Kasumi-1 (cell line): ENCODE results near the gene MRPL18.
"Not testable (repeated sequence)": the region's sequence is repeated elsewhere in the genome, so short reads cannot be mapped to it uniquely, and the experiment has no call there.

Experiments
- DNase-seq, 2 experiments: peaks; one replicate each; lab custom pipeline; 2025; lab: John Stamatoyannopoulos, UW

The MRPL18 gene

GRCh38 chr6:159777240-159777904, 12.9 kb upstream of the MRPL18 start:
- no peak for DNase-seq

GRCh38 chr6:159778131-159778530, 12.1 kb upstream of the MRPL18 start:
- no peak for DNase-seq

- no peak for DNase-seq
Observed at GRCh38 chr6:159778542-159779103, 11.6 kb upstream of the MRPL18 start.

- no peak for DNase-seq
Observed at GRCh38 chr6:159788276-159788675, 2.0 kb upstream of the MRPL18 start.

GRCh38 chr6:159788753-159789376, 1.4 kb upstream of the MRPL18 start:
- no peak for DNase-seq

- DNase-seq = peak; percentile 99 to 100
Observed at GRCh38 chr6:159789377-159790148, 704 bp upstream of the MRPL18 start, which contains the start of gene TCP1. Gene TCP1, minus strand, starts transcription at chr6:159789602. Its CDS starts 134 bp downstream, at chr6:159789468.

GRCh38 chr6:159790956-159791598, 810 bp downstream of the MRPL18 start:
- DNase-seq = peak; percentile 28 to 36

GRCh38 chr6:159794976-159795375, 4.7 kb downstream of the MRPL18 start:
- DNase-seq = not testable (repeated sequence)

- DNase-seq = no peak
Observed at GRCh38 chr6:159797554-159797953, 7.3 kb downstream of the MRPL18 start.

GRCh38 chr6:159800141-159800865, 10.0 kb downstream of the MRPL18 start, which contains the start of gene PNLDC1:
Gene PNLDC1, plus strand, starts transcription at chr6:159800276. Its CDS starts 32 bp downstream, at chr6:159800308.
- DNase-seq = no peak

- DNase-seq = no peak
Observed at GRCh38 chr6:159801935-159802334, 11.7 kb downstream of the MRPL18 start.

- no peak for DNase-seq
Observed at GRCh38 chr6:159804504-159804903, 14.2 kb downstream of the MRPL18 start.

- no peak for DNase-seq
Observed at GRCh38 chr6:159805440-159806020, 15.3 kb downstream of the MRPL18 start.

GRCh38 chr6:159806021-159806458, 15.8 kb downstream of the MRPL18 start:
- DNase-seq = no peak

GRCh38 chr6:159807150-159807858, 17.0 kb downstream of the MRPL18 start:
- no peak for DNase-seq

- no peak for DNase-seq
Observed at GRCh38 chr6:159808647-159809046, 18.4 kb downstream of the MRPL18 start.

- DNase-seq = no peak
Observed at GRCh38 chr6:159809149-159809548, 18.9 kb downstream of the MRPL18 start.

- DNase-seq = no peak
Observed at GRCh38 chr6:159813781-159814180, 23.5 kb downstream of the MRPL18 start.

GRCh38 chr6:159815410-159815809, 25.1 kb downstream of the MRPL18 start:
- no peak for DNase-seq

GRCh38 chr6:159816775-159817174, 26.5 kb downstream of the MRPL18 start:
- not testable (repeated sequence) for DNase-seq
